RWPE1 (cell line): ENCODE measurements around the gene DSG1.

Source experiments
- CTCF ChIA-PET: fragments of 350-600 bp; sonication (Branson Sonifier 250); formaldehyde crosslinking; extraction: SDS; loops from one replicate; lab custom pipeline; 2021; lab: Yijun Ruan, JAX
- POLR2A ChIA-PET: fragments of 400-600 bp; formaldehyde crosslinking; extraction: SDS; loops from one replicate; lab custom pipeline; 2020; ENCODE audit warnings: antibody characterized with exemption; ENCODE audit not compliant: low non-redundant PET; lab: Yijun Ruan, JAX
- DNase-seq: peaks from one replicate; pipeline ENCODE4 v3.0.0; 2012; ENCODE audit warnings: low spot score
- H3K27ac ChIP-seq: fragments of 450-650 bp; 2 replicates; pipeline ENCODE4 v1.5.1; 2017
- TF ChIP-seq, protein P1 (sequence below): fragments of 450-650 bp; conservative IDR thresholded peaks from 2 replicates; pipeline ENCODE4 v1.5.1; 2017; ENCODE audit warnings: low read depth, mild to moderate bottlenecking

The DSG1 gene

DNA sequence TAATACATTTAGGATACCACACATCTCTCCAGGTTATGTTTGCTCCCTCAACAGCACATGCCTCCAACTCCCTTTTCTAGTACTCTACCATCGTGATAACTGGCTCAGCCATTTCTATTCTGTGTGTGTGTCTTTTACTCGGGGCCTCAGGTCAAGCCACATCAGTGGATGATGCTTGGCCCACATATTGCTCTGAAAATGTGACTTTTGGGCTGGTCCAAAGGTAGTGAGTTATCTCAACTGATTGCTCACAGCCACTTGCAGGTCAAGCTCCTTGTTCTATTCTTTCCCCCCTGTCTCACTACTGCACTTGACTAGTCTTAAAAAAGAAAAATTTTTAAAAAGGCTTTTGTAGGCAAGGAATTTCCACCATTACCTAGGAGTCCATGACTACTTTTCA lies 64.1 kb downstream of the DSG1 start:
- TF ChIP-seq, protein P1, sequence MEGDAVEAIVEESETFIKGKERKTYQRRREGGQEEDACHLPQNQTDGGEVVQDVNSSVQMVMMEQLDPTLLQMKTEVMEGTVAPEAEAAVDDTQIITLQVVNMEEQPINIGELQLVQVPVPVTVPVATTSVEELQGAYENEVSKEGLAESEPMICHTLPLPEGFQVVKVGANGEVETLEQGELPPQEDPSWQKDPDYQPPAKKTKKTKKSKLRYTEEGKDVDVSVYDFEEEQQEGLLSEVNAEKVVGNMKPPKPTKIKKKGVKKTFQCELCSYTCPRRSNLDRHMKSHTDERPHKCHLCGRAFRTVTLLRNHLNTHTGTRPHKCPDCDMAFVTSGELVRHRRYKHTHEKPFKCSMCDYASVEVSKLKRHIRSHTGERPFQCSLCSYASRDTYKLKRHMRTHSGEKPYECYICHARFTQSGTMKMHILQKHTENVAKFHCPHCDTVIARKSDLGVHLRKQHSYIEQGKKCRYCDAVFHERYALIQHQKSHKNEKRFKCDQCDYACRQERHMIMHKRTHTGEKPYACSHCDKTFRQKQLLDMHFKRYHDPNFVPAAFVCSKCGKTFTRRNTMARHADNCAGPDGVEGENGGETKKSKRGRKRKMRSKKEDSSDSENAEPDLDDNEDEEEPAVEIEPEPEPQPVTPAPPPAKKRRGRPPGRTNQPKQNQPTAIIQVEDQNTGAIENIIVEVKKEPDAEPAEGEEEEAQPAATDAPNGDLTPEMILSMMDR: no peak
- POLR2A ChIA-PET: no interaction called here
- CTCF ChIA-PET: no interaction called here
- H3K27ac ChIP-seq: no peak overlapping the region
- no peak for DNase-seq

DNA sequence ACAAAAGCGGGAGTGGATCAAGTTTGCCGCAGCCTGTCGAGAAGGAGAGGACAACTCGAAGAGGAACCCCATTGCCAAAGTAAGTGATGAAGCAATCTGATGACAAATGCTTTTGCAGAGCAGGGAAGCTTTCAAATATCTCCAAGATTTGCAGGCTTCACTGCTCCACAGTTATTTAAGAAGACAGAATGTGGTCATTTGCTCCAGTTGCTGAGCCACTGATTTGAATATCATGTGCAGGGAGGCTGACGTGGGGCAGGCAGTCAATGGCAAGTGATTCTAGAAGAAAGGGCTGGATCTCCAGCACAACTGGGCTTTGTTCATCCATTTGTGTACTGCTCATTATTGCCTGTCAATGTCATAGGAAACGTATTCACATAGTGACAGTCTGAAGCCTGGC lies 68.8 kb downstream of the DSG1 start:
- no peak for DNase-seq
- TF ChIP-seq, protein P1: no peak
- CTCF ChIA-PET: interaction anchor here (0.6 kb wide), 1 partner anchor 539 kb away, joined by 3 read pairs; no protein-coding TSS in a partner anchor
- no peak overlapping the region for H3K27ac ChIP-seq
- POLR2A ChIA-PET: no interaction called here

DNA sequence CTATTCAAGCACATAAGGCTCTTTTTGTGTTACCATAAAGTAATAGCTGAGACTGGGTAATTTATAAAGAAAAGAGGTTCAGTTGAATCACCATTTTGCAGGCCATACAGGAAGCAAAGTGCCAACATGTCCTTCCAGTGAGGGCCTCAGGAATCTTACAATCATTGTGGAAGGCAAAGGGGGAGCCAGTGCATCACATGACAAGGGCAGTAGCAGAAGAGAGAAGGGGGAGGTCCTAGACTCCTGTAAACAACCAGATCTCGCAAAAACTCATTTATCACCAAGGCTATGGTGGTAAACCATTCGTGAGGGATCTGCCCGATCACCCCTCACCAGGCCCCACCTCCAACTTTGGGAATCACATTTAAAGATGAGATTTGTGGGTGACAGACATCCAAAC lies 75.3 kb downstream of the DSG1 start:
- DNase-seq: no peak
- TF ChIP-seq, protein P1: no peak
- no peak overlapping the region for H3K27ac ChIP-seq
- POLR2A ChIA-PET: no interaction called here
- CTCF ChIA-PET: no interaction called here

DNA sequence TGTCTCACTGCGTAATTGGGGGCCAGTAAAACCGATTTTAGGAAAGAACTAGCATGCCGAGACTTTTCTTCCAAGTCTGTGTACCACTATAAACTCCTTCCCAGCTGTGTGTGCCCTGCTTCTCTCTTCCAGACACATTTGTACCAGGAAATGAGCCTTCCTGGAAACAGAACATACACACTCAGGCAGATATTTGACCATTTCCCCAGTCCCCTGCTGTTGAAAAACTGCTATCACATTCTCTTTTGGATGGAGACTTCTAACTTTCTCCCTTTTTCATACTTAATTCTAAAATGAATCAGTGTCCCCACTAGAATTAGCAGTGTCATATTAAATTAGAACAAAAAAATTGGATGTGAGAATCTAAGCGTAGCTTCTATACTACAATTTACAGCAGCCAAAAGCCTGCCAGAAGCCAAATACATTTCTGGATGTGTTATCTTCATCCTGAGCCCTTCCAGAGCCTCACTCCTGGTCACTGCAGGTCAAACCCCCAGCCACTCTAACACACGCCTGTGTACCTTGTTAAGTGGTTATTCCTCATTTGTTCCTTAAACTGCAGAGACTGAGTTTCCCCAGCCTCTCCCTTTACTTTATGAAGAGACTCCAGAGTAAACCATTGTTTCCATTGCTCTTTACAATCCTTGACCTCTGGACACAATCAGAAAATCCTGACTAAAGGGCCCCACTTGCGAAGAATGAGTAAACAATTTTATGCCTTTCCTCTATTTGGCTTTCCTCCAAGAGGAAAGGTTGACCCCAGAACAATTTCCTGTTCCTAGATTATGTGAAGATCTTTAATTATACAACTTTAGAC lies 79.0 kb downstream of the DSG1 start:
- TF ChIP-seq, protein P1: no peak
- POLR2A ChIA-PET: no interaction called here
- CTCF ChIA-PET: no interaction called here
- no peak overlapping the region for H3K27ac ChIP-seq
- DNase-seq: no peak

DNA sequence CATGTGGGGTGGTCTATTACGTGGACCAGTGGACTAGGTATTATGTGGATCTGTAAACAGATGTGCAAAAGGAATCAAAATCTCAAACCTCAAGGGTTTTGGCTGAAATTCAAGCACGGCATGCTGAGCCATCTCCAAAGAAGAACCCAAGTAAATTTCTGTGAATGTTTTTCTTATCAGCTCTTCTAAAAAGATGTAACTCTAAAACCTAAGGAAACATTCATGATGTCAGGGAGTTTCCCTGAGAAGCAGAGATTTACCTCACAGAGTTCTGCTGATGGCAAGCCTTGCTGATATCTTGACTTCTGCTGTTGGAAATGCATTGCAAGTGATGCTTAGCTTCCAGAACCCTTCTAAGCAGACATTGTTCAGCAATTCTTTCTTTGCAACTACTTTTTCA lies 80.2 kb downstream of the DSG1 start:
- ChIA-PET POLR2A (no interaction called here), CTCF (no interaction called here)
- no peak for DNase-seq
- no peak overlapping the region for H3K27ac ChIP-seq
- TF ChIP-seq, protein P1: no peak

DNA sequence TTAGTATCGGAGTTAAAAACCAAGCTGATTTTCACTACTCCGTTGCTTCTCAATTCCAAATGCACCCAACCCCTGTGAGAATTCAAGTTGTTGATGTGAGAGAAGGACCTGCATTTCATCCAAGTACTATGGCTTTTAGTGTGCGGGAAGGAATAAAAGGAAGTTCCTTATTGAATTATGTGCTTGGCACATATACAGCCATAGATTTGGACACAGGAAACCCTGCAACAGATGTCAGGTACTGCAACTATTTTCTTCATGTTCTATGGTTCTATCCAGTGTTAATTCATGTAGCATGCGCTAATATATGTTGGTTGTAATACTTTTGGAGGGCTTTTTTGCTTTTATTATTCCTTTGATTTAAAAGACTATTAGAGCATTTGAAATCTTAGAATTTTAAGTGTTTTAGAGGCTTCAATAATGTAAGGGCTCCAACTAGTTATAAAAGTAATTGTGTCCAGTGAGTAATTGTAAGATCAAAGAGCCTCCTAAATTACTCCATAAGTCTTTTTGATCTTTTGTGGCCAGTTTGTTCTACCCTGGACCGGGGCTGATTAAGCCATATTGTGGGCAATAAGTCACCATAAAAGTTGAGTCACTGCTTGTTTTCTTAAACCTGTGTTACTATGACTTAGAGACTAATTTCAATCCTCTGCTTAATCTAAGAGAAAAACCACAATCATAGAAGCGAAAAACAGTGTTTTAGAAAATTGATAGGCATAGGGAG lies 81.5 kb downstream of the DSG1 start:
- CTCF ChIA-PET: no interaction called here
- no peak for DNase-seq
- POLR2A ChIA-PET: no interaction called here
- TF ChIP-seq, protein P1: no peak
- H3K27ac ChIP-seq: no peak overlapping the region
